Adipocyte (in vitro differentiated cells): ENCODE measurements around the gene KCNK5.

Experiments used
- DNase-seq: peaks from one replicate; pipeline ENCODE4 v3.0.0-alpha.2; 2015; ENCODE audit warnings: low read depth
- H3K27me3 ChIP-seq: replicated peaks from 2 replicates; pipeline ENCODE4 v1.7.0; 2013; ENCODE audit warnings: mild to moderate bottlenecking, low read length, moderate library complexity; ENCODE audit not compliant: control insufficient read depth, insufficient read depth
- H3K36me3 ChIP-seq: 2 replicates; pipeline ENCODE4 v1.7.0; 2013; ENCODE audit warnings: low read length, mild to moderate bottlenecking, moderate library complexity; ENCODE audit not compliant: control insufficient read depth, insufficient read depth, severe bottlenecking
- H3K4me1 ChIP-seq: 2 replicates; pipeline ENCODE4 v1.7.0; 2013; ENCODE audit warnings: mild to moderate bottlenecking, low read length, moderate library complexity; ENCODE audit not compliant: control insufficient read depth, insufficient read depth
- H3K4me3 ChIP-seq: 2 replicates; pipeline ENCODE4 v1.7.0; 2013; ENCODE audit warnings: mild to moderate bottlenecking, low read length, moderate library complexity
- H3K9ac ChIP-seq: 2 replicates; pipeline ENCODE4 v1.7.0; 2013; ENCODE audit warnings: mild to moderate bottlenecking, low read length, moderate library complexity
- H3K9me3 ChIP-seq: 2 replicates; pipeline ENCODE4 v1.7.0; 2013; ENCODE audit warnings: mild to moderate bottlenecking, low read length, moderate library complexity; ENCODE audit not compliant: control insufficient read depth

The KCNK5 gene

DNA sequence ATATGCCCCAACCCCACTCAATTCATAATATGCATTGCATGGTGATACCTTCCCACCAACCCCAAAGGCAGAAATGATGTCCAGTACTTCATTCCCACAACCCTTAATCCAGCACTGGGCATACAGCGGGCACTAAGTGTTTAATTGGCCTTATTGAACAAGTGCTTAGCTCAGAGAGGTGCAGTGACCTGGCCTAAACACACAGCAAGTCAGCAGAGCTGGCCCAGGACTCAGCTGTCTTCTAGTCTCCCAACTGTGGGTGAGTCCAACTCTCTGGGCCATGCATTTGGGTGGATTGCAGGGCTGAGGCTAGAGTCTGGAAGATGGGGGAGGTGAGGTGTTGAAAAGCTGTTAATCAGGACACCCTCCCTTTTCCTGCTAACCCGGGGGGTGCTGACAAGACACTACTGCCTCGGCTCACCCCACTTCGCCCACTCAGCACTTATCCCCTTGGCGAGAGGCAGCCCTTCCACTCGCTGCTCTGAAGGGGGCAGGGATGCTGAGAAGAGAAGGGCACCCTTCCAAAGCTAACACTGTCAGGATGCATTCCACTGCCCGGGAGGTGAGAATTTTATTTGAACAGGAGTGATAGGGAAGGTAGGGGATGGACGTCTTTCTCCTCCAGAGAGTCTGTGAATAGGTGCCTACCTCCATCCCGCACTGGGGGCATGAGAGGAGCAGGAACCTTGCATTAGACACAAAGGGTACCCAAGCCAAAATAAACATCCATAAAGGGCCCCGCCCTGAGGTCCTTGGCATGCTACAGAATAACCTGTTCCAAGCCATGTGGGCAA lies 14.2 kb downstream of the KCNK5 start:
- H3K27me3 ChIP-seq = no peaks in the 10 kb centered on the region
- H3K36me3 ChIP-seq = no peaks in the 10 kb centered on the region
- DNase-seq = no peak
- H3K4me3 ChIP-seq = no peak overlapping the region
- no peaks in the 10 kb centered on the region for H3K4me1 ChIP-seq
- H3K9ac ChIP-seq = no peak overlapping the region
- no peaks in the 10 kb centered on the region for H3K9me3 ChIP-seq

DNA sequence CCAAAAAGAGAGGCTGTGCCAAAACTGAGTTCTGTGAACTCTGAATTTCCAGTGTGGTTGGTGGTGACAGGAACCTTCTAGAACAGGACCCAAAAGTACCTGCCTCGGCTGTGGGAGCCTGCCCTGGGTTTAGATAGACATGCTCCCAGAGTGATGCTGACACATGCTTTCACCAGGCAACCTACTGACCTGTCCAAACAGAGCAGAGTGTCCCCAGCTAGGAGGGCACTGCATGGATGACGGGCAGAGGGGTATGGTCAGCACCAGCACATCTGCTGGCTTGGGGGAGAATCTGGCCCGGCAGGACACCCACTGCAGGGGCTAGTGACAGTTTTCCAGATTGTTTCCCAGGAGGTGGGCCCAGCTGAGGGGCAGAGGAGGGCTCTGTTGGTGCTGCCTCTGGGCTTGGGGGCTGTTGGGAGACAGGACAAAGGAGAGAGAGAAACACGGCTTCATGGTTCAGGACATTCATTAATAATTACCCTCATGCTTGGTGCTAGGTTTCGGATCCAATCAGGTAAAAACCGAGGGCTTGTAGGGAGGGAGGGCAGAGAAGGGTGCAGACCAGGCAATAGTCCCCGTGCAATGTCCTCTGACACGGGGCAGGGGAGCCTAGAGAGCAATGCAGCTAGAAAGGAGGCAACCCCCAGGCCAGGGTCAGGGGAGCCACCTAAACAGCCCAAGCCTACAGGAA lies 15.0 kb downstream of the KCNK5 start:
- H3K4me1 ChIP-seq = peaks cover 4% of the 10 kb centered on the region

DNA sequence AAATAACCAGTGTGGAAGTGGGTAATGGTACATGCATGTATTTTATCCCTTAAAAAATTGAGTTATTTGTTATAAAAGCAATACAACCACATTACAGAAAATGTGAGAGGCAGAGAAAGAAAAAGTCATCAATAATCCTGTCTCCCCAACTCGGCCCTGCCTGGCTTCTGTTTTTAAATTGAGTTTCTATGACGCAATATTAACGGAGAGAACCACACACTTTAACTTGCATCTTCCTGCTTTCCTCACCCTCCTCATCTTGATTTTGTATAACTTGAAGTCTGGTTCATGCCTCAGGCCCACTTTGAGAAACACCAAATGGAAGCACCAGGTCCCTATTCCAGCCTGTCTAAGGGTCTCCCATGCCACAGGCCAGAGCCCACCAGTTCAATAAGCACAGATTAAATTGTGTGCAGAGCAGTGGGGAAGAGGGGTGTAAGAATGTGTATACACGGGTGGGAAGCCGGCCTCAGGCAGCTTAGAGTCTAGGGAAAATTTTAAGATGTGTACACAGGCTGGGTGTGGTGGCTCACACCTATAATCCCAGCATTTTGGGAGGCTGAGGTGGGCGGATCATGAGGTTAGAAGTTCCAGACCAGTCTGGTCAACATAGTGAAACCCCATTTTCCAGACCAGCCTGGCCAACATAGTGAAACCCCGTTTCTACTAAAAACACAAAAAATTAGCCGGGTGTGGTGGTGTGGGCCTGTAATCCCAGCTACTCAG lies 15.9 kb downstream of the KCNK5 start:
- Histone ChIP-seq H3K9ac (no peak overlapping the region), H3K36me3 (no peaks in the 10 kb centered on the region), H3K9me3 (no peaks in the 10 kb centered on the region), H3K4me1 (peaks cover 8% of the 10 kb centered on the region), H3K27me3 (no peaks in the 10 kb centered on the region), H3K4me3 (no peak overlapping the region)
- no peak for DNase-seq

More for the DNA sequence above, 15.0 kb downstream of the KCNK5 start:
- Histone ChIP-seq H3K9ac (no peak overlapping the region), H3K9me3 (no peaks in the 10 kb centered on the region), H3K4me3 (no peak overlapping the region), H3K36me3 (no peaks in the 10 kb centered on the region), H3K27me3 (no peaks in the 10 kb centered on the region)
- no peak for DNase-seq

DNA sequence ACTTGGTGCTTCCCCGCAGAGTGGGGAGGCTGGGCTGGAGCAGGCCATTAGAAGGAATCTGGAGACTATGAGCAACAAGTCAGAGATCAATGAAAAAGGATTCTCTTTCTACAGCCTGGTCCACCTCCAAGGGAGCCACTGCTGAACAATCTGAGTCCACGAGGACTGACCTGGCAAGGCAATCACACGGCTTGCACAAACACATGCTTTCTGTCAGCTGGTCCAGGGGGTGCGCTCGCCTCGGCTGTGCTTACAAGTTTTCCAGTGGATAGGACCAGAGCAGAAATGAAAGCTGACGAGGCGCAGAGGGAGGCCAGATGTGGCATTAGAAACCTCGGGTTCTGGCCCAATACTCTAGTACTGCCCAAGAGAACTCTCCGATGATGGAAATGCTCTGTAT lies 18.1 kb downstream of the KCNK5 start:
- H3K4me1 ChIP-seq = peaks cover 8% of the 10 kb centered on the region

DNA sequence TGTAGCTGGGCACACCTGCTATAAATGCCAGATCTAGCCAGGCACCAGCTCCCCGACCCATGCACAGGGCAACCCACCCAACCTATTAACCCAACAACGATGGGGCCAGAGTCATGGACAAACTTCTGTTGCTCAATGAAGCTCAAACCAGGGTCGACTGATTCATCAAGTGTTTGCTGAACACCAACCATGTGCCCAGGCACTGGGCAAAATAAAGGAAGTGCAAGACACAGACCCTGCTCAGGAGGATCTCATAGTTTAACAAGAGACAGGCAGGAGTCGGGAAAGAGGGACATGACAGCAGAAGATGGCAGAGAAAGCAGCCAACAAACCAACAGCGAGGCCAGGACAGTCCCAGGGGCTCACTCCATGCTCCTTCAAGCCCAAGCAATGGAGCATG lies 18.8 kb downstream of the KCNK5 start:
- H3K9me3 ChIP-seq = no peaks in the 10 kb centered on the region
- no peaks in the 10 kb centered on the region for H3K36me3 ChIP-seq
- H3K9ac ChIP-seq = no peak overlapping the region
- H3K4me3 ChIP-seq = no peak overlapping the region
- H3K4me1 ChIP-seq = peaks cover 8% of the 10 kb centered on the region
- no peaks in the 10 kb centered on the region for H3K27me3 ChIP-seq
- no peak for DNase-seq

More for the DNA sequence above, 18.1 kb downstream of the KCNK5 start:
- H3K9ac ChIP-seq = no peak overlapping the region
- no peaks in the 10 kb centered on the region for H3K36me3 ChIP-seq
- DNase-seq = no peak
- H3K4me3 ChIP-seq = no peak overlapping the region
- no peaks in the 10 kb centered on the region for H3K9me3 ChIP-seq
- H3K27me3 ChIP-seq = no peaks in the 10 kb centered on the region

DNA sequence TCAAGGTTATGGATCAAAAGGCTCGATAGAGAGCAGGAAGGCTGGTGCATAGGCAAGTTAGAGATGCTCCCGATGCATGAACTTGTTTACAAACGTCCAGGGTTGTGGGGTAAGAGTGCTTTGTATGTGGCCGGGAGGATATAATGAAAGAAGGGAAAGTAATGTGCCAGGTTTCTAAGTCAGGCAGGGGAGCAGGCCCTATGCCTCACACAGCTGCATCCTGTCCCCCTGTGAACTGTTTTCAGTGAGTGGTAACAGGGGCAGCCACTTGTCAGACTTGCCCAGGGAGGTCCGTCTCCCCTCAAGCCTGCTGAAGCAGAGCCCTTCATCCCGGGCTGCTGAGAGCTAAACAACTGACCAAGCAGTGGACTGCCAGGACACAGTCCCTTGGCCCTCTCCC lies 19.4 kb downstream of the KCNK5 start:
- Histone ChIP-seq H3K27me3 (no peaks in the 10 kb centered on the region), H3K4me1 (peaks cover 8% of the 10 kb centered on the region), H3K4me3 (no peak overlapping the region), H3K36me3 (no peaks in the 10 kb centered on the region), H3K9ac (no peak overlapping the region), H3K9me3 (no peaks in the 10 kb centered on the region)
- no peak for DNase-seq

DNA sequence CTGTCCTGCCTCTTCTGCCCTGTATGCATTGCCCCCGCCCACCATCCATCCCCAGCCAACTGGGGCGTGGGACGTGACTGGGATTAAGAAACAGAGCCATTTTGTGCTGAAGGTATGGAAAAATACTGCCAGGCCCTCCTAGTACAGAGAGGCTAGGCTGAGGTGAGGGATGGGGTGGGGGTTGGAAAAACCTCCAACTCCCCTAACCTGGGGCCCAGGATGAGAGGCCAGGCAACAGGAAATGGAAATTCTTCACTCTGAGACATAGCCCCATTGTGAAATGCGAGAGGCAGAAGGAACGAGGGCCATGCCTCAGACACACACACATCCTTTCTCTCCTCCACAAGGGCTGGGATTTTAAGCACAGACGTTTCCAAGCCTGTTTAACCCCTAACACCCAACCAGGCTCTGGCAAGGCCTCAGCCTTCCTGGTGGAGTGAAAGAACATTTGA lies 19.9 kb downstream of the KCNK5 start:
- Histone ChIP-seq H3K9ac (no peak overlapping the region), H3K9me3 (no peaks in the 10 kb centered on the region), H3K27me3 (no peaks in the 10 kb centered on the region), H3K4me3 (no peak overlapping the region), H3K4me1 (peaks cover 8% of the 10 kb centered on the region), H3K36me3 (no peaks in the 10 kb centered on the region)
- DNase-seq = no peak

DNA sequence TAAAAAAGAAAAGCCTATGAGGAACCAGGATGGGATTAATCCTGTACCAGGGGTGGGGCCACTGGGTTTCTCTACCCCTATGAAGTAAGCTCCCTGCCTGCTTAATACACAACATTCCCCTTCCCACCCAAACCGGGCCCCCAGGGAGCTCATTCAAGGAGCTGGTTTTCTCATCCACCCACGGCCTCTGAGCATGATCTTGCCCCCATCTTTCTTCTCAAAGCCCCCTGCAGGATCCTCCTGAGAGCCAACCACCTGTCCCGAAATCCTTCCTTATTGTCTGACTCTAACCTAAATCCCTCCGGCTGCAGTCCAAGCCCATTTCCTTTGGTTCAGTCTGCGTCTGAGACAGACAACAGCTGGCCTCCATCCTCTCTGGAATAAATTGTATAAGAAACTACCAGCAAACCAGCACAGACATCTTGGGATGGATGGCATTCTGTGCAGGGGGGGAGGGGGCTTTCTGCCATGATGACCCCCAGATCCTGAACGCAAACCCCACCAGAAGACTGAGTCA lies 21.0 kb downstream of the KCNK5 start:
- DNase-seq = no peak
- H3K9me3 ChIP-seq = no peaks in the 10 kb centered on the region
- H3K27me3 ChIP-seq = no peaks in the 10 kb centered on the region
- H3K9ac ChIP-seq = no peak overlapping the region
- no peak overlapping the region for H3K4me3 ChIP-seq
- peaks cover 8% of the 10 kb centered on the region for H3K4me1 ChIP-seq
- no peaks in the 10 kb centered on the region for H3K36me3 ChIP-seq

DNA sequence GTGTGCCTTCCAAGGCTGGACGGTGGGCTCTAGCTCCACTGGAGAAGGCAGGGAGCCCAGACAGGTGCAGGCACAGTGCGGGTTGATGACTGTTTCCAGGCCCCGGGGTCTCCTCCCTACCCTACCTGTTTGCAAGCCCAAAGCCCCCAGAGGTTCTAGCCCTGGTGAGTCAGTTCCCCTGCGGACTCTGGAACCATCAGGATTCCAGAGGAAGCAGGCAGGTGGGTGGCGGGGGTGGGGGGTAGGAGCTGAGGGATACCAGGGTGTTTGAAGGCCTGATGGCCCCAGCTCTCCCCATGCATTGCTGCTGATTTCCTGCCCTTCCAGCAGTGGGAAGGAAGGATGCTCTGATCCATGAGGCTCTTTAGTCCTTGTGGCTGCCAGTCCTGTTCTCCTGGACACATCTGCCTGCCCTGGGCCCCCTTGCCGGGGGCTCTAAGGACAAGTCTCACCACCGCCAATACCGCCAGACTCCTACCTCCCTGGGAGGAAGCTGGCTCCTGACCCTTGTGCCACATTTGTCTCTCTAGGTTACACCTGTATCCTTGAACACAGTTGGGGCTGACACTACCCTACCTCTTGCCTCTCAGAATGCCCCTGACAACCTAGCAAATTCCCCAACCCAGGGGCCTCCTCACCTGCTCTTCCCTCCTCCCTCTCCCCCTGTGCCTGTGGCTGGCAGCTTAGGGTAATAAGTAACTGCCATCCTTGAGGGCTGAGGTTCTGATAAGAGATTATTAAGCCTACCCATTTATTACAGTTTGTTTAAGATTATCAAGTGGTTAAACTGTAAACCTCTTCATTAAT lies 21.7 kb downstream of the KCNK5 start:
- Histone ChIP-seq H3K36me3 (no peaks in the 10 kb centered on the region), H3K9me3 (no peaks in the 10 kb centered on the region), H3K4me3 (no peak overlapping the region)

DNA sequence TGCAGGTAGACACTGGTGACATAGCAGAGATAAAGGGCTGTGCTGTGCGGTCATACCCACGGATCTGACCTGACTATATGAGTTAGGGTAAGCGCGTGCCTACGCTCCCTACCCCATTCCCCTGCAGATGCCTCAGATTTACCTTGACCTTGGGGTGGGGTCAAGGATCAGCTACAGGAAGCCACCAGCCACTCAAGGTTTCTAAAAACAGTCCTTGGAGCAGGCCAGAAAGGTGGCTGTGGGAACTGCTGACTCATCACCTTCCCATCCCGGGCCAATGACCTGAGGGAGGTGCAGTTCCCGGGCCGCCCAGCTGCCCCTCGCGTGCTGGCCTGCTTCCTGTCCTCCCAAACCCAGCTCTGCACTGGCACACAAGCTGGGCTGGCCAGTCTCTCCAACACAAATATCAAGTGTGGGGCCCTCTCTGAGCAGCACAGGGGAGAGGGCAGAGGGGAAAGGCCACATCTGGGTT lies 23.0 kb downstream of the KCNK5 start:
- peaks cover 8% of the 10 kb centered on the region for H3K4me1 ChIP-seq
- no peaks in the 10 kb centered on the region for H3K9me3 ChIP-seq
- no peaks in the 10 kb centered on the region for H3K27me3 ChIP-seq
- H3K4me3 ChIP-seq = no peak overlapping the region
- H3K36me3 ChIP-seq = no peaks in the 10 kb centered on the region
- DNase-seq = no peak
- H3K9ac ChIP-seq = no peak overlapping the region

More for the DNA sequence above, 21.7 kb downstream of the KCNK5 start:
- no peak for DNase-seq
- Histone ChIP-seq H3K9ac (no peak overlapping the region), H3K27me3 (no peaks in the 10 kb centered on the region), H3K4me1 (peaks cover 8% of the 10 kb centered on the region)
